Ramos (cell line): ENCODE data around the gene FAIM.

Source experiments
- in situ Hi-C: fragments of 300-500 bp; cut with MboI; formaldehyde crosslinking; loops from one replicate; pipeline ENCODE4 v1.14.3; 2022; ENCODE audit warnings: low sequenced_read_pairs; ENCODE audit not compliant: unreplicated experiment

Gene FAIM

DNA sequence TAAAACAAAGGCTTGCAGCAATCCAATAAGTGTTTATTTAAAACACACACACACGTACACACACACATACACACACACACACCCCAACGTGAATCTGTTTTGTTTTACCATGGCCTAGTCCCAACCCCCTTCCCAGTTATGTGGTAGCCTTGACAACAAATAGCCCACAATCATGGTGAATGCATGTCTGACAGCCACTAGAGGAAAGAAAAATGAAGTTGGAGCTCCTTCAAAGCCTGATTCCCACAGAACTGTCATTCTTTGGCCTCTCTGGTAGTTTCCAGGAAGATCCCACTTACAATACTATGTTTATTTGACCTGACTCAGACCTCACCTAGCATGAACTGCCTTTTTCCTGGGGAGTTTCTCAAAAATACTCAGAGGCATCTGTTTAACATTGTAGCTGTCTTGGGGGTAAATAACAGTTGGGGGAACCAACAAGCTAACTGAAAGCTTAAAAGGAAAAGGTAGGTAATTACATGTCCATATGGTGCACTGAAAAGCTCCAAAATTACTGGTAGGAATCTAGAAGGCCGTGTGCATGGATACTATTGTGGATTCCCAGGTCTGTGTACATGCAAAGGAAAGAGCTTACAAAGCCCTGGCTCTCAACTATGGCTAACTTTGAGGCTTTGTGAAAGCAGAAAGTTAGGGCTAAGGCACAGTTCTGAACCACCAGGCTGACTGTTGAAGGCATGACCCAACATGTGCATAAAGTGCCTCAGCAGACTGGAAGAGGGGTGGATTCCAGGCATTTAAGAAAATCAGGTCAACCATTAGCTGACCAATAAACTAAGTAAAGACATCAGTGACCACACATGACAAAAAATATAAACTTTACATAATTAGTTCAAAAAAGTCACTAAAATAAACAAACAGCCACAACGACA is 65.3 kb downstream of the FAIM start:
- in situ Hi-C loops, result no loop called here

DNA sequence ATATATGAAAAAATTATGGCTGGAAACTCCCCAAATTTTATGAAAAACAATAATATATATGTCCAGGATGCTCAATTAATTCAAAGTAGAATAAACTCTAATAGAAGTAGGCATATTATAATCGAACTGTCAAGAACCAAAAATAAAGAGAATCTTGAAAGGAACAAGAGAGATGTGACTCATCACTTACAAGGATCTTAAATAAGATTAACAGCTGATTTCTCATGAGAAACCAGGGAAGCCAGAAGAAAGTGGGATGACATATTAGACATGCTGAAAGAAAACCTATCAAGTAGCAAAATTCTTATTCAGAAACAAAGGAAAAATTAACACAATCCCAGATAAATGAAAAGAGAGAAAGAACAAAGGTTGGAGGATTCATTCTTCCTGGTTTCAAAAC is 66.8 kb downstream of the FAIM start:
- in situ Hi-C loops, result loop anchor here (25.0 kb wide), 1 partner anchor 662 kb away; the partner anchor contains the start of gene MRPS22

DNA sequence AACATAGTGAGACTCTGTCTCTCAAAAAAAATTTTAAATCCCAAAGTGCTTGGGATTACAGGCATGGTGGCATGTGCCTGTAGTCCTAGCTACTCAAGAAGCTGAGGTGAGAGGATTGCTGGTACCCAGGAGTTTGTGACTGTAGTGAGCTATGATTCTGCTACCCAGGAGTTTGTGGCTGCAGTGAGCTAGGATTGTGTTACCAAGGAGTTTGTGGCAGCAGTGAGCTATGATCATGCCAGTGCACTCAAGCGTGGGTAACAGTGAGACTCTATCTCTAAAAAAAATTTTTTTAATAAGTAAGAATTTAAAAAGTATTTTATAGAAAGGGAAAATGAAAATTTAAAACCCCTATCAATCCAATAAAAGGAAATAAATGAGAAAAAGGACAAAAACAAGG is 69.5 kb downstream of the FAIM start:
- in situ Hi-C loops, result loop anchor here (25.0 kb wide), 1 partner anchor 659 kb away; the partner anchor contains the start of gene MRPS22

DNA sequence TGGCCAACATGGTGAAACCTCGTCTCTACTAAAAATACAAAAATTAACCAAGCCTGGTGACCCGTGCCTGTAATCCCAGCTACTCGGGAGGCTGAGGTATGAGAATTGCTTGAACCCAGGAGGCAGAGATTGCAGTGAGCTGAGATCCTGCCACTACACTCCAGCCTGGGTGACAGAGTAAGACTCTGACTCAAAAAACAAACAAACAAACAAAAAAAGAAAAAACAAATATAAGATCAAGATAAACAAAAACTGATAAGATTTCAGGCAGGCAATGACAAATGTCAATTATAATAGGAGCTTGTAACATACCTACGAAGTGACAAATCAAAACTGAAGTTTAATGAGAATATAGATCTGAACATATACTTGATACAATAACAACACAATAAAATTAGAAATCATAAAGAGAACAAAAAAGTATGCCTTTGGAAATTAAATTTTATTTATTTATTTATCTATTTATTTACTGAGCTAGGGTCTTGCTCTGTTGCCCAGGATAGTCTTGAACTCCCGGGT is 70.4 kb downstream of the FAIM start:
- in situ Hi-C loops, result loop anchor here (25.0 kb wide), 1 partner anchor 658 kb away; the partner anchor contains the start of gene MRPS22

DNA sequence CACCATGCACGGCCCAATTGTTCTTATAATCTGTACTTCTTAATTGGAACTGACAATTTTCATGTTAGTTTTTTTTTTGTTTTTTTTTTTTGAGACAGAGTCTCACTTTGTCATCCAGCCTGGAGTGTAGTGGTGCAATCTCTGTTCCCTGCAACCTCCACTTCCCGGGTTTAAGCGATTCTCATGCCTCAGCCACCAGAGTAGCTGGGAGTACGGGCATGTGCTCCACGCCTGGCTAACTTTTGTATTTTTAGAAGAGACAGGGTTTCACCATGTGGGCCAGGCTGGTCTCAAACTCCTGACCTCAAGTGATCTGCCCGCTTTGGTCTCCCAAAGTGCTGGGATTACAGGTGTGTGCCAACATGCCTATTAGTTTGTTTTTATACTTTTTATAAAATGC is 72.4 kb downstream of the FAIM start:
- in situ Hi-C loops, result loop anchor here (25.0 kb wide), 1 partner anchor 656 kb away; the partner anchor contains the start of gene MRPS22

DNA sequence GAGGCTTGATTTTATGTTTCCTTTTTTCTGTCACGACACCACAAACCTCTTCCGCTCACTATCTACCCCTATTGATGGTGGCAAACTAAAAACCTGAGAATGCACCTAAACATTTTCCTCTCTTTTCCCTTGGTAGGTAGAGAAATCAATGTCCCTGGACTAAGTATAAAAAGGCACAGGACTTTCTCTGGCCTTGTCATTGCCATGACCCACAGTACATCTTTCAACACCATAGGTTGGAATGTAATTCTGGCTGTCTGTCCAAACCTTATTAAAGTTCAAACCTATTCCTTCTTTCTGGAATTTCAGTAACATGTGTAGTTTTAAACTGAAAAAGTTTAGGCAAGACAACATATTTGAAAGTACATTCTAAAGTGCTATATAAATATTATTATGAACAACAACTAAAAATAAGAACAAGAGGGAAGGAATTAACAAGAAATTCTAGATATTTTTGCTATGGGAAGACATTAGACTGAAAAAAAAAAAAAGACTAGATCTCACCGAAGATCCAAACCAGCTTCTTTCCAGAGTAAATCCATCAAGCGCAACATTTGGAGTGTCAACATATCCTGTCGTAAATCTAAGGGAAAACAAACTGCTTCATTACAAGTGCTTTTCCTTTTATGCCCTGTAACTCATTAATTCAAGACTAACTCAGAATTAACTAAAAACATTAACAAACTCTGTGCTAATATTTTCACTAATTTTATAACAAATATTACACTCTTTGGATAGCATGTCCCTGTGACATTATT is 73.1 kb downstream of the FAIM start:
- in situ Hi-C loops, result loop anchor here (25.0 kb wide), 1 partner anchor 656 kb away; the partner anchor contains the start of gene MRPS22

DNA sequence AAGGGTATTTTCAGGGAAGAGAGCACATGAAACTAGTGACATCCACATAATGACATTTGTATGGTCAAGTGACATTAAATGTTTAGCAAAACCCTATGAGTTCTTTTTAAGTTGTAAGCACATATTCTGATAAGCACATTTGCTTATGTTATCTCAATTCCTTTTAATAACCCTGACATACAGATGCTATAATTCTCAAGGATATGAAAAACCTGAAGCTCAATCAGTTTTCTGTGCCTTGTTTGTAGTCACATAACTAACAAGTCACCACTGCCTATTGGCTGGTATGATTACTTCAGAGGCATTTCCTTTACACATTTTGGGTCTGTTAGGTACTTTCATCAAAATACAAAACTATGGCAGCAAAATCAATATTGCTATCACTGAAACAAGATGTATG is 74.1 kb downstream of the FAIM start:
- in situ Hi-C loops, result loop anchor here (25.0 kb wide), 1 partner anchor 655 kb away; the partner anchor contains the start of gene MRPS22
